GM13976 (cell line): Measurements from ENCODE around the gene IRF6.

Experiments
- DNase-seq: peaks from one replicate; pipeline ENCODE4 v3.0.0; 2012; ENCODE audit warnings: low spot score
- in situ Hi-C: fragments of 300-500 bp; cut with MboI; formaldehyde crosslinking; loops from one replicate; pipeline ENCODE4 v1.12.0; 2022; ENCODE audit warnings: low sequenced_read_pairs, mixed read lengths, inconsistent platforms; ENCODE audit not compliant: unreplicated experiment
- TF ChIP-seq, protein P1 (sequence below): IDR thresholded peaks from 2 replicates; pipeline ENCODE4 v1.5.1; 2012; ENCODE audit warnings: borderline replicate concordance, mild to moderate bottlenecking; ENCODE audit not compliant: insufficient read depth; ENCODE audit errors: extremely low read depth, missing control alignments, control extremely low read depth

IRF6 gene

GRCh38 chr1:209808059-209808581, 2.2 kb upstream of the IRF6 start:
- no peak for DNase-seq
- TF ChIP-seq, protein P1, sequence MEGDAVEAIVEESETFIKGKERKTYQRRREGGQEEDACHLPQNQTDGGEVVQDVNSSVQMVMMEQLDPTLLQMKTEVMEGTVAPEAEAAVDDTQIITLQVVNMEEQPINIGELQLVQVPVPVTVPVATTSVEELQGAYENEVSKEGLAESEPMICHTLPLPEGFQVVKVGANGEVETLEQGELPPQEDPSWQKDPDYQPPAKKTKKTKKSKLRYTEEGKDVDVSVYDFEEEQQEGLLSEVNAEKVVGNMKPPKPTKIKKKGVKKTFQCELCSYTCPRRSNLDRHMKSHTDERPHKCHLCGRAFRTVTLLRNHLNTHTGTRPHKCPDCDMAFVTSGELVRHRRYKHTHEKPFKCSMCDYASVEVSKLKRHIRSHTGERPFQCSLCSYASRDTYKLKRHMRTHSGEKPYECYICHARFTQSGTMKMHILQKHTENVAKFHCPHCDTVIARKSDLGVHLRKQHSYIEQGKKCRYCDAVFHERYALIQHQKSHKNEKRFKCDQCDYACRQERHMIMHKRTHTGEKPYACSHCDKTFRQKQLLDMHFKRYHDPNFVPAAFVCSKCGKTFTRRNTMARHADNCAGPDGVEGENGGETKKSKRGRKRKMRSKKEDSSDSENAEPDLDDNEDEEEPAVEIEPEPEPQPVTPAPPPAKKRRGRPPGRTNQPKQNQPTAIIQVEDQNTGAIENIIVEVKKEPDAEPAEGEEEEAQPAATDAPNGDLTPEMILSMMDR, result no peak
- in situ Hi-C loops, result no loop called here

DNA sequence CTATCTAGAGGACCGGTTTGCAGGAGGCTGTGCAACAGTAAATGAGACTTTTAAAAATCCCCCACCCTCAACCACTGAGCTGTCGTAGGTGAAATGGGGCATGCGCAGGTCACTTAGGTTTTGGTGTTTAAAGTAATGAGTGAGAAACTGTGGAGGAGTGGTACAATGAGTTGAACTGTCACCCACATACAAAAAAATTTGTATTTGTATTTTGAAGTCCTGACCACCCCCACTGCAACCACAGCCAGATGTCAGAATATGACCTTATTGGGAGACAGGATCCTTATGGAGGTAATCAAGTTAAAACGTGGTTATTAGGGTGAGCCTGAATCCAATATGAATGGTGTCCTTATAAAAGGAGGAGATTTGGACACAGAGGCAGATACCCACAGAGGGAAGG, 1.6 kb upstream of the IRF6 start:
- TF ChIP-seq, protein P1, result no peak
- DNase-seq, result peak; percentile 32
- in situ Hi-C loops, result no loop called here

DNA sequence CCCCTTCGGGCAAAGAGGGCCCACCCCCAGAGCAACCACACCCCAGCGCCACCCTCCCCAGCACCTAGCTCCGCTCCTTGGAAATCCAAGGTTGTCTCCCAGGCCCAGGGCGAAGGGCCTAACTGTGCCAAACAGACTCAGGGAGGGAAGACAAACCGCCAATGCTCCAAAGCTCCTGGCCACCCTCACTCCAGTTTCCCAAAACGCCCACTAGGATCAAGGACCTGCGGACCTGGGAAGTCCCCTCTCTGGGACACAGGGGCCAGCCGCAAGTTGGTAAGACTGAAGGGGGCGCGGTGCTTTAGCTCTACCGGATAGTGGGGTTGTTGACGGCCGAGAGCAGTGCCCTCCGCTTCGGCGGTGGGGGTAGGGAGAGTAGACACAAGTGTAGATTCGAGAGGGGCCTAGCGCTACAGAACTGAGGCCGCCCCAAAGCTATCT, 581 bp downstream of the IRF6 start:
- in situ Hi-C loops, result no loop called here
- no peak for DNase-seq
- TF ChIP-seq, protein P1, result no peak

DNA sequence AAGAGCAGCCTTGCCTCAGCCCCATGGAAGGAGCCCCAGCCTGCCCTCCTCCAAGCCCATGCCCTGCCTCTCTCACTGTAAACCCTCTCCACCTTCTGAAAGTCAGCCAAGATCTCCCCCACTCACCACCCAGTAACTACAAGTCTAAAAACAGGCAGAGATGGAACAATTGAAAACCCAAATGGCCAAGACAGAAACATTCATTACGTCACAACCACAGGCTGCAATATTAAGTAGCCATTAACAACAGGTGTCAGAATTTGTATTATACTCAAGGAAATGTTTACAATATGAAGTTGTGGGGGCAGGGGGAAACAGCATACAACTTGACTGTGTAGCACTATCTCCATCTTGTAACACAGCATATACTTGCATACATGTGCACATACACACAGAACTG, 2.4 kb downstream of the IRF6 start:
- in situ Hi-C loops, result no loop called here
- no peak for DNase-seq
- TF ChIP-seq, protein P1, result no peak

DNA sequence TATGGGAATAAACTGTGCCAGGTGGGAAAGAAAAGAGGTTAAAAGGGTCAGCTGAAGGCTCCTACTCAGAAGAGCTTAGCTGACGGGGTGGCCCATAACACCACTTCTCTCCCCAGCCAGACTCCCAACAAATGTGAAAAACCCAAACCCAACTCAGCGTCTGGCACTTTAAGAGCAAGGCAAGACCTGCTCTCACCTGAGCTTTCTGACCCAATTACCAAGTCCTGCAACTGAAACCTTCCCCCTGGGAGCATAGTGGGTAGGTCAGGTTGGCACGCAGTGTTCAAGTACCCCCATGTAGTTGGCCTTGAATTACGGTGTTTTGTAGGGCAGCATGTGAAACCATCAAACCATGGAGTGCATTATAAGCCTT, 3.2 kb downstream of the IRF6 start:
- no peak for DNase-seq
- TF ChIP-seq, protein P1, result no peak
- in situ Hi-C loops, result no loop called here

- TF ChIP-seq, protein P1, result no peak
- in situ Hi-C loops, result no loop called here
- no peak for DNase-seq
Observed at GRCh38 chr1:209802117-209802779, 3.7 kb downstream of the IRF6 start.
